Hepatocyte (in vitro differentiated cells): ENCODE results near the gene CSRP2. TPM values are rescaled to one million over a fixed set of nuclear protein-coding genes. Genes with fewer than 3 reads are reported as not detected.

Experiments
- DNase-seq: peaks from one replicate; pipeline ENCODE4 v3.0.0-alpha.2; 2016; ENCODE audit warnings: low spot score
- H2AFZ ChIP-seq: fragments of 200-600 bp; sonication (generic); 2 replicates; pipeline ENCODE4 v1.6.0; 2016; ENCODE audit warnings: antibody characterized with exemption, mild to moderate bottlenecking
- H3K27ac ChIP-seq: fragments of 200-600 bp; sonication (generic); 2 replicates; pipeline ENCODE4 v1.5.1; 2016; ENCODE audit warnings: mild to moderate bottlenecking
- H3K27me3 ChIP-seq: fragments of 200-600 bp; sonication (generic); 2 replicates; pipeline ENCODE4 v1.6.1; 2016
- H3K36me3 ChIP-seq: fragments of 200-600 bp; sonication (generic); replicated peaks from 2 replicates; pipeline ENCODE4 v1.5.1; 2016; ENCODE audit warnings: low read depth; ENCODE audit not compliant: insufficient read depth
- H3K4me1 ChIP-seq: fragments of 200-600 bp; sonication (generic); 2 replicates; pipeline ENCODE4 v1.5.1; 2016; ENCODE audit warnings: mild to moderate bottlenecking, moderate library complexity; ENCODE audit not compliant: insufficient read depth
- H3K4me2 ChIP-seq: fragments of 200-600 bp; sonication (generic); 2 replicates; pipeline ENCODE4 v1.6.0; 2016
- H3K4me3 ChIP-seq: fragments of 200-600 bp; sonication (generic); 2 replicates; pipeline ENCODE4 v1.5.1; 2016; ENCODE audit warnings: mild to moderate bottlenecking
- H3K79me2 ChIP-seq: fragments of 200-600 bp; sonication (generic); 2 replicates; pipeline ENCODE4 v1.6.0; 2017; ENCODE audit warnings: mild to moderate bottlenecking
- H3K9me2 ChIP-seq: fragments of 200-600 bp; sonication (generic); replicated peaks from 2 replicates; pipeline ENCODE4 v1.6.0; 2017; ENCODE audit warnings: mild to moderate bottlenecking; ENCODE audit not compliant: insufficient read depth
- H3K9me3 ChIP-seq: fragments of 200-600 bp; sonication (generic); 2 replicates; pipeline ENCODE4 v1.5.1; 2016; ENCODE audit warnings: low read depth, mild to moderate bottlenecking
- H4K20me1 ChIP-seq: fragments of 200-600 bp; sonication (generic); 2 replicates; pipeline ENCODE4 v1.6.0; 2016; ENCODE audit warnings: mild to moderate bottlenecking; ENCODE audit not compliant: insufficient read depth, poor library complexity, severe bottlenecking
- EZH2 ChIP-seq: fragments of 200-600 bp; sonication (generic); IDR thresholded peaks from 2 replicates; pipeline ENCODE4 v1.6.1; 2016; ENCODE audit warnings: antibody characterized with exemption, mild to moderate bottlenecking, borderline replicate concordance
- EZH2phosphoT487 ChIP-seq: fragments of 200-600 bp; sonication (generic); IDR thresholded peaks from one replicate; pipeline ENCODE4 v1.6.1; 2018; ENCODE audit warnings: antibody characterized with exemption, mild to moderate bottlenecking, low read depth, moderate library complexity; ENCODE audit not compliant: unreplicated experiment, severe bottlenecking
- WGBS: methylation state at CpG from one replicate; pipeline ENCODE4 v1.1.6; 2016; ENCODE audit warnings: low lambda C conversion rate; ENCODE audit errors: missing lambda C conversion rate; 5-methylcytosine and 5-hydroxymethylcytosine counted together
- polyA plus RNA-seq: library from polyadenylated mRNA; unstranded; fragments of >200 nt; fragmentation: Nextera tagmentation; extraction: Ambion mirVana; gene quantifications from 2 replicates; pipeline ENCODE4 v1.2.1, GENCODE V29; 2016
- total RNA-seq: library from RNA; depleted of rRNA; stranded (reverse); fragments of >200 nt; gene quantifications from 2 replicates; pipeline ENCODE4 v1.2.3, GENCODE V29; 2014
- TF ChIP-seq, protein P1 (sequence below): fragments of 200-600 bp; sonication (generic); IDR thresholded peaks from 2 replicates; pipeline ENCODE4 v1.5.1; 2016; ENCODE audit warnings: antibody characterized with exemption, mild to moderate bottlenecking; ENCODE audit not compliant: poor library complexity

The CSRP2 gene
- total and polyA plus RNA-seq, 2 experiments from 2014 or later = 92.1 to 110 TPM

DNA sequence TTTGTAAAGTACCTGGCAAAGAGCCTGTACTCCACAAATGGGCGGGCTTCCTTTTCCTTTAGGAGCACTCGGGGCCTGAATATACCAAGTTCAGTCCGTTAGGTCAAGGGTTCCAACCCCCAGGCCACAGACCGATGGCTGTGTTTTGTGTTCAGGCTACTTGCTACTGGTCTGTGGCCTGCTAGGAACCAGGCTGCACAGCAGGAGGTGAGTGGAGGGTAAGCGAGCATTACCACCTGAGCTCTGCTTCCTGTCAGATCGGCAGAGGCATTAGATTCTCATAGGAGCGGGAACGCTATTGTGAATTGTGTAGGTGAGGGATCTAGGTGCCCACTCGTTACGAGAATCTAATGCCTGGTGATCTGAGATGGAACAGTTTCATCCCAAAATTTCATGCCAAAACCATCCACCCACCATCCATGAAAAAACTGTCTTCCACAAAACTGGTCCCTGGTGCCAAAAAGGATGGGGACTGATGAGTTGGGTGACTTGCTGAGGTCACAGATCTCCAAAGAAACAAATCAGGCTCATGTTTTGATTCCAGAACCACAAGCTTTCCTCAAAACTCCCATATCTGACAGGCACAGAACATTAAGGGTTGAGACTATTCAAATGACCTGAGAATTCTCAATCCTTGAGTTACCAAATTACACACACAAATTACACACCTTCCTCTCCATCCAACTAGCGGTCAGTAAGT is 4.2 kb downstream of the CSRP2 start:
- Histone ChIP-seq H3K36me3 (no peaks in the 10 kb centered on the region), H3K4me3 (no peak overlapping the region), H3K4me2 (no peak overlapping the region), H3K9me2 (no peaks in the 10 kb centered on the region), H3K79me2 (peaks cover 63% of the 10 kb centered on the region), H3K27me3 (no peaks in the 10 kb centered on the region), H3K9me3 (no peaks in the 10 kb centered on the region), H3K4me1 (peaks cover 13% of the 10 kb centered on the region), H4K20me1 (no peaks in the 10 kb centered on the region), H2AFZ (no peak overlapping the region), H3K27ac (no peak overlapping the region)
- no peak for DNase-seq
- 83% methylated on average over 11 of the region's 11 CpGs for WGBS
- no peak for TF ChIP-seq EZH2phosphoT487
- no peak for TF ChIP-seq EZH2
- TF ChIP-seq, protein P1, sequence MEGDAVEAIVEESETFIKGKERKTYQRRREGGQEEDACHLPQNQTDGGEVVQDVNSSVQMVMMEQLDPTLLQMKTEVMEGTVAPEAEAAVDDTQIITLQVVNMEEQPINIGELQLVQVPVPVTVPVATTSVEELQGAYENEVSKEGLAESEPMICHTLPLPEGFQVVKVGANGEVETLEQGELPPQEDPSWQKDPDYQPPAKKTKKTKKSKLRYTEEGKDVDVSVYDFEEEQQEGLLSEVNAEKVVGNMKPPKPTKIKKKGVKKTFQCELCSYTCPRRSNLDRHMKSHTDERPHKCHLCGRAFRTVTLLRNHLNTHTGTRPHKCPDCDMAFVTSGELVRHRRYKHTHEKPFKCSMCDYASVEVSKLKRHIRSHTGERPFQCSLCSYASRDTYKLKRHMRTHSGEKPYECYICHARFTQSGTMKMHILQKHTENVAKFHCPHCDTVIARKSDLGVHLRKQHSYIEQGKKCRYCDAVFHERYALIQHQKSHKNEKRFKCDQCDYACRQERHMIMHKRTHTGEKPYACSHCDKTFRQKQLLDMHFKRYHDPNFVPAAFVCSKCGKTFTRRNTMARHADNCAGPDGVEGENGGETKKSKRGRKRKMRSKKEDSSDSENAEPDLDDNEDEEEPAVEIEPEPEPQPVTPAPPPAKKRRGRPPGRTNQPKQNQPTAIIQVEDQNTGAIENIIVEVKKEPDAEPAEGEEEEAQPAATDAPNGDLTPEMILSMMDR = no peak

DNA sequence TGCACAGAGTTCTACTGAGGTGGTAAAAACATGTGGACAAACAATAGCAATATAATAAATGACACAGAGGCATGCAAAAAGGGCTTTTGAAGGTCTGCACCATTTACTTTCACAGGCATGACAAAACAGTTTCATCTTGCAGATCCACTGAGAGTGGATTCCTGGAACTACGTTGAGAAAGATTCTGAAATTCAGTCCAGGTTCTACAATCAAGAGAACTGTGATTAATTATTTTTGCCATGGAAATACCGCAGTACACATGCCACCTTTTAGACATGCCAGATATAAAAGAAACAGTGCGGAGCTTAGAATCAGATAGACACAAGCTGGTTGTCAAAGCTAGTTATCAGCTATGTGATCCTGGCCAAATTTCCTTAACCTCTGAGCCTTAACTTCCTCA is 4.8 kb downstream of the CSRP2 start:
- Histone ChIP-seq H3K9me2 (no peaks in the 10 kb centered on the region), H3K27ac (no peak overlapping the region), H4K20me1 (no peaks in the 10 kb centered on the region), H3K79me2 (peaks cover 63% of the 10 kb centered on the region), H3K36me3 (no peaks in the 10 kb centered on the region), H3K9me3 (no peaks in the 10 kb centered on the region), H3K4me3 (no peak overlapping the region), H3K4me1 (peaks cover 16% of the 10 kb centered on the region), H3K27me3 (no peaks in the 10 kb centered on the region), H2AFZ (no peak overlapping the region), H3K4me2 (no peak overlapping the region)
- TF ChIP-seq, protein P1 = no peak
- no peak for TF ChIP-seq EZH2phosphoT487
- no peak for TF ChIP-seq EZH2
- DNase-seq = no peak
- 59% methylated on average over 3 of the region's 3 CpGs for WGBS

DNA sequence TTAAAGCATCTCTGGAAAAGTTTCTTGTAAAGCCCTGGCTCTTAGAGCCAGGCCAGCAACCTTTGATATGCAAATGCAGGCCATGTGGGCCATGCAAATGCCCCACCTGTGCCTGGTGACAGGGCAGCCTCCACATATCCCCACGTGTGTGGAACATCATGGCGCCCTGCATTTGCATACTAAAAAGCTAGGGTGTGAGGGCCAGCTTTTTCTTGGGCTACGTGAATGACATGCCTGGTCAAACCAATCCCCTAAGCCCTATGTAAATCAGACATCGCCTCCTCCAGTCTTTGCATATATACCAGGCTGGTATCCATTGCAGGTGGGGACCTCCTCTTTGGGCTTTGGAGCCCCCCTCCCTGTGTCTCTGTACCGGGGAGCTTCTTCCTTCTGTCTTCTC is 6.4 kb downstream of the CSRP2 start:
- no peaks in the 10 kb centered on the region for H3K27me3 ChIP-seq
- no peaks in the 10 kb centered on the region for H3K9me3 ChIP-seq
- no peak overlapping the region for H3K4me3 ChIP-seq
- no peak overlapping the region for H3K4me2 ChIP-seq
- no peak overlapping the region for H2AFZ ChIP-seq
- 82% methylated on average over 5 of the region's 5 CpGs for WGBS
- no peaks in the 10 kb centered on the region for H4K20me1 ChIP-seq
- TF ChIP-seq EZH2phosphoT487 (no peak), EZH2 (no peak)
- TF ChIP-seq, protein P1 = no peak
- no peaks in the 10 kb centered on the region for H3K9me2 ChIP-seq
- DNase-seq = no peak
- H3K27ac ChIP-seq = no peak overlapping the region
- H3K4me1 ChIP-seq = peaks cover 16% of the 10 kb centered on the region
- peaks cover 71% of the 10 kb centered on the region for H3K79me2 ChIP-seq
- no peaks in the 10 kb centered on the region for H3K36me3 ChIP-seq
